Embryonic facial prominence (tissue), 1 donor: Measurements from ENCODE around the gene TFPT.

Experiments
- DNase-seq: peaks from one replicate; pipeline ENCODE4 v3.0.0-alpha.2; 2016; ENCODE audit errors: extremely low spot score

Gene TFPT

GRCh38 chr19:54149021-54149812, 33.8 kb upstream of the TFPT start:
- DNase-seq, result no peak

- no peak for DNase-seq
These were observed 32.7 kb upstream of the TFPT start for GRCh38 chr19:54148158-54148557.

GRCh38 chr19:54147676-54148075, 32.2 kb upstream of the TFPT start:
- no peak for DNase-seq

- no peak for DNase-seq
These were observed 30.2 kb upstream of the TFPT start for GRCh38 chr19:54145541-54146158.

- no peak for DNase-seq
These were observed 26.8 kb upstream of the TFPT start for GRCh38 chr19:54142166-54142780.

- no peak for DNase-seq
These were observed 25.9 kb upstream of the TFPT start for GRCh38 chr19:54141356-54141755.

GRCh38 chr19:54138489-54139256, 23.2 kb upstream of the TFPT start:
- no peak for DNase-seq

GRCh38 chr19:54137699-54138488, 22.4 kb upstream of the TFPT start, which contains the start of gene CNOT3:
CNOT3 (plus strand) TSS chr19:54137762; CDS start chr19:54142979, 5,217 bp downstream.
- DNase-seq, result no peak

GRCh38 chr19:54136864-54137698, 21.6 kb upstream of the TFPT start:
- peak; percentile 100 for DNase-seq

GRCh38 chr19:54136086-54136863, 20.8 kb upstream of the TFPT start:
- no peak for DNase-seq

GRCh38 chr19:54133957-54134590, 18.6 kb upstream of the TFPT start:
- no peak for DNase-seq

- DNase-seq, result peak; percentile 70
These were observed 18.0 kb upstream of the TFPT start for GRCh38 chr19:54133312-54133956.

- no peak for DNase-seq
These were observed 14.2 kb upstream of the TFPT start for GRCh38 chr19:54129617-54129996.

GRCh38 chr19:54128796-54129616, 13.5 kb upstream of the TFPT start:
- DNase-seq, result no peak

- DNase-seq, result no peak
These were observed 12.9 kb upstream of the TFPT start for GRCh38 chr19:54128441-54128725.

- no peak for DNase-seq
These were observed 12.4 kb upstream of the TFPT start for GRCh38 chr19:54127688-54128440.

GRCh38 chr19:54125713-54126112, 10.3 kb upstream of the TFPT start:
- no peak for DNase-seq
